ENCODE results near the gene CASZ1.

DNA sequence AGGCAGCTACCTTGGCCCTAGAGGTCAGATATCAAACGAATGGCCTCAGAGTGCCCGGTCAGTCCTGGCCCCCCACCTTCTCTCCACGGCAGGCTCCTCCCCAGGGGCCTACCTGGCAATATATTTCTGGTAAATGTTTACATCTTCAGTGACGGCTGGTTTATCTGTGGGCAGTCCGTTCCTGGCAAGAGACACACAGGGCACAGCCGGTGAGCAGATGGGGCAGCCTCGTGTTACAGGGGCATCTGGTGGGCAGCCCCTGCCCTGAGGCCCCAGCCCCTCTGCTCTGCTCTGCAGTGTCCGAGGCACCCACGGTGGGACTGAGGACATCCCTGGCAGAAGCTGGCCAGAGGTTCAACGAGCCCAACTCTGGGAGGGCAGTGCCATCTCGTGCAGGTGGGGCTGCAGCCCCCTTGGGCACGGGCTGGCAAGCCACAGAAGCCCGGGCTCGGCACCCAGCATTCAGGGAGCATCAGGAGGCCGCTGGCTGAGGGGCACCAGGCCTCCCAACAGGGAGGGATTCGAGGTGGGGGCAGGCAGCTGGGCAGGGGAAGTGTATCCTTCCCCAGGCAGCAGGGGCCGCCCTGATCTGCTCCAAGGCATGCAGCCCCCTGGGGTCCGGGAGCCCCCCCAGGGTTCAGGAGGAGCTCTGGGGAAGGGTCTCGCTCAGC is 137.9 kb downstream of the CASZ1 start:
- TF ChIP-seq, protein P1, sequence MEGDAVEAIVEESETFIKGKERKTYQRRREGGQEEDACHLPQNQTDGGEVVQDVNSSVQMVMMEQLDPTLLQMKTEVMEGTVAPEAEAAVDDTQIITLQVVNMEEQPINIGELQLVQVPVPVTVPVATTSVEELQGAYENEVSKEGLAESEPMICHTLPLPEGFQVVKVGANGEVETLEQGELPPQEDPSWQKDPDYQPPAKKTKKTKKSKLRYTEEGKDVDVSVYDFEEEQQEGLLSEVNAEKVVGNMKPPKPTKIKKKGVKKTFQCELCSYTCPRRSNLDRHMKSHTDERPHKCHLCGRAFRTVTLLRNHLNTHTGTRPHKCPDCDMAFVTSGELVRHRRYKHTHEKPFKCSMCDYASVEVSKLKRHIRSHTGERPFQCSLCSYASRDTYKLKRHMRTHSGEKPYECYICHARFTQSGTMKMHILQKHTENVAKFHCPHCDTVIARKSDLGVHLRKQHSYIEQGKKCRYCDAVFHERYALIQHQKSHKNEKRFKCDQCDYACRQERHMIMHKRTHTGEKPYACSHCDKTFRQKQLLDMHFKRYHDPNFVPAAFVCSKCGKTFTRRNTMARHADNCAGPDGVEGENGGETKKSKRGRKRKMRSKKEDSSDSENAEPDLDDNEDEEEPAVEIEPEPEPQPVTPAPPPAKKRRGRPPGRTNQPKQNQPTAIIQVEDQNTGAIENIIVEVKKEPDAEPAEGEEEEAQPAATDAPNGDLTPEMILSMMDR (IDR thresholded peaks at IDR 0.05) = no peak
- no peak for TF ChIP-seq POLR2AphosphoS5 (IDR thresholded peaks at IDR 0.05)
- no peak for TF ChIP-seq EP300 (IDR thresholded peaks at IDR 0.05)
- TF ChIP-seq POLR2A (IDR thresholded peaks at IDR 0.05) = no peak
